CD4-positive, alpha-beta memory T cell (primary cell): ENCODE results near the gene B3GALT6. TPM values are rescaled to one million over a fixed set of nuclear protein-coding genes. Genes with fewer than 3 reads are reported as not detected.

Source experiments
- CTCF ChIA-PET: fragments of 350-600 bp; sonication (Branson Sonifier 250); formaldehyde crosslinking; loops from one replicate; lab custom pipeline; 2021; ENCODE audit warnings: inconsistent platforms; ENCODE audit not compliant: partially characterized antibody; lab: Charles Lee
- POLR2A ChIA-PET: fragments of 350-600 bp; sonication (Branson Sonifier 250); formaldehyde crosslinking; loops from one replicate; lab custom pipeline; 2021; ENCODE audit not compliant: partially characterized antibody; lab: Charles Lee
- DNase-seq, 5 donors: peaks; one replicate each; pipeline versions ENCODE4 v3.0.0 to v3.0.0-alpha.2; 2020 to 2022; ENCODE audit warnings: mixed read lengths in 1 of 5
- H3K27ac ChIP-seq: one replicate; pipeline ENCODE4 v1.7.0; 2013; ENCODE audit warnings: low read depth, low read length
- H3K27me3 ChIP-seq: 2 replicates; pipeline ENCODE4 v1.7.0; 2013; ENCODE audit warnings: mild to moderate bottlenecking, low read length, moderate library complexity; ENCODE audit not compliant: insufficient read depth
- H3K36me3 ChIP-seq: 2 replicates; pipeline ENCODE4 v1.7.0; 2013; ENCODE audit warnings: mild to moderate bottlenecking, low read length, moderate library complexity; ENCODE audit not compliant: insufficient read depth
- H3K4me1 ChIP-seq: 2 replicates; pipeline ENCODE4 v1.7.0; 2013; ENCODE audit warnings: mild to moderate bottlenecking, low read length, moderate library complexity; ENCODE audit not compliant: insufficient read depth
- H3K4me3 ChIP-seq, 2 donors: one replicate each; pipeline ENCODE4 v1.7.0; 2013; ENCODE audit warnings: low read length in 2 of 2, mild to moderate bottlenecking in 1 of 2
- H3K9me3 ChIP-seq, 2 donors: one replicate each; pipeline ENCODE4 v1.7.0; 2013; ENCODE audit warnings: low read length in 2 of 2, control low read depth in 1 of 2; ENCODE audit not compliant: control insufficient read depth in 1 of 2
- H3K27ac Mint-ChIP-seq, 7 donors: one replicate each; pipeline ENCODE4 v1.8.0; 2020 to 2021; ENCODE audit warnings: mixed read lengths in 7 of 7, mild to moderate bottlenecking in 6 of 7, inconsistent platforms in 3 of 7, moderate library complexity in 3 of 7
- H3K27me3 Mint-ChIP-seq, 2 donors: one replicate each; pipeline ENCODE4 v1.8.0; 2020 to 2021; ENCODE audit warnings: mixed read lengths in 2 of 2
- H3K36me3 Mint-ChIP-seq, 2 donors: one replicate each; pipeline ENCODE4 v1.8.0; 2020 to 2021; ENCODE audit warnings: mixed read lengths in 2 of 2, inconsistent platforms in 1 of 2, mild to moderate bottlenecking in 1 of 2
- H3K4me1 Mint-ChIP-seq, 4 donors: one replicate each; pipeline ENCODE4 v1.8.0; 2020 to 2021; ENCODE audit warnings: mixed read lengths in 4 of 4, mild to moderate bottlenecking in 1 of 4
- H3K4me3 Mint-ChIP-seq, 8 donors: one replicate each; pipeline ENCODE4 v1.8.0; 2020 to 2021; ENCODE audit warnings: mixed read lengths in 8 of 8, mild to moderate bottlenecking in 7 of 8, moderate library complexity in 6 of 8, inconsistent platforms in 3 of 8
- H3K9me3 Mint-ChIP-seq, 8 donors: one replicate each; pipeline ENCODE4 v1.8.0; 2020 to 2021; ENCODE audit warnings: mixed read lengths in 8 of 8, mild to moderate bottlenecking in 5 of 8, inconsistent platforms in 3 of 8, moderate library complexity in 1 of 8
- intact Hi-C: fragments of 100-400 bp; cut with micrococcal nuclease; formaldehyde crosslinking; loops from one replicate; pipeline ENCODE4 v1.15.1; 2023
- polyA plus RNA-seq, 2 donors: library from polyadenylated mRNA; unstranded; fragments of 300-500 nt; fragmentation: Illumina TruSeq; gene quantifications; one replicate each; pipeline ENCODE4 v1.2.3, GENCODE V29; 2021
- total RNA-seq, 2 experiments: library from RNA; stranded (reverse); gene quantifications; one replicate each; pipeline ENCODE4 v1.2.3, GENCODE V29; 2021

B3GALT6 gene
- total and polyA plus RNA-seq, 4 experiments from 2014 or later: 5.4 to 23.7 (median 18.7) TPM

- POLR2A ChIA-PET: interaction anchor here (0.6 to 1.2 kb wide), 2 partner anchors 9 to 12 kb away, joined by 3 read pairs; no protein-coding TSS in a partner anchor
- CTCF ChIA-PET: interaction anchor here (2.3 kb wide), 1 partner anchor 106 kb away, joined by 10 read pairs; no protein-coding TSS in a partner anchor
- peaks cover 27% of the 10 kb centered on the region for H3K4me1 ChIP-seq
- no peaks in the 10 kb centered on the region for H3K27me3 Mint-ChIP-seq
- DNase-seq: no peak
- H3K36me3 Mint-ChIP-seq: peaks cover 15 to 40% of the 10 kb centered on the region in 2 donors
- no peak overlapping the region for H3K4me3 ChIP-seq
- H3K9me3 Mint-ChIP-seq: peaks cover 0 to 4% (median 0%) of the 10 kb centered on the region in 8 donors
- H3K4me3 Mint-ChIP-seq: no peak overlapping the region
- no peaks in the 10 kb centered on the region for H3K27me3 ChIP-seq
- intact Hi-C loops: no loop called here
- H3K9me3 ChIP-seq: no peaks in the 10 kb centered on the region
- H3K36me3 ChIP-seq: peaks cover 38% of the 10 kb centered on the region
- peak overlapping the region in 1 of 7 donors; percentile 31 for H3K27ac Mint-ChIP-seq
- peaks cover 10 to 40% (median 24%) of the 10 kb centered on the region in 4 donors for H3K4me1 Mint-ChIP-seq
- no peak overlapping the region for H3K27ac ChIP-seq
Observed at GRCh38 chr1:1228187-1228586, 3.9 kb upstream of the B3GALT6 start.

DNA sequence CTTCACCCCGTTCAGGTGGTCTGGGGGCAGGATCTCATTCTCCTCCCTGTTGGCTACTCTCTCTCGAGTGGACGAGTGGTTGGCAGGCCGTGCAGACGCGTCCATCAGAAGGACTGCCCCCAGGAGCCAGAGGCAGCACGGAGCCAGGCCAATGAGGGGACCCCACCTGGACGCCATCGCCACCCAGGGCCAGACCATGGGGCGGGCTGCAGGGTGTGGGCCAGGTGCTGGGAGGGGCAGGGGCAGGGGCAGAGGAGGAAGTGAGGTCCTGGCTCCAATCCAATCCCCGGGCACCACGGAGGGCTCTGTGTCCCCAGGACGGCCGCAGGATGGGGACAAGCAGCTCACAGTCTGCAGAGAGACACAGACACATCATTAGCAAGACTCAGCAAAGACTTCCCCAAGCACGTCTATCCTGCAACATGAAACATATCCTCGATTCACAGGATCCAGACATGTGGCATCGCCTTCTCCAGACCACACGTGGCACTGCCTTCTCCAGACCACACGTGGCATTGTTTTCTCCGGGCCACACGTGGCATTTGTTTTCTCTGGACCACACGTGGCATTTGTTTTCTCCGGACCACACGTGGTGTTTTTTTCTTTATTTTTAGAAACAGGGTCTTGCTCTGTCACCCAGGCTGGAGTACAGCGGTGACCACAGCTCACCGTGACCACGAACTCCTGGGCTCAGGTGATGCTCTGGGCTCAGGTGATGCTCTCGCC, 3.3 kb upstream of the B3GALT6 start:
- no peak overlapping the region for H3K4me3 ChIP-seq
- H3K27me3 ChIP-seq: no peaks in the 10 kb centered on the region
- H3K27ac ChIP-seq: peak overlapping the region; percentile 15
- peak overlapping the region in 2 of 7 donors; percentile 31 to 68 for H3K27ac Mint-ChIP-seq
- no peak for DNase-seq
- peaks cover 33% of the 10 kb centered on the region for H3K4me1 ChIP-seq
- no peaks in the 10 kb centered on the region for H3K9me3 ChIP-seq
- intact Hi-C loops: no loop called here
- peaks cover 36% of the 10 kb centered on the region for H3K36me3 ChIP-seq
- H3K27me3 Mint-ChIP-seq: no peaks in the 10 kb centered on the region
- H3K4me1 Mint-ChIP-seq: peaks cover 15 to 44% (median 28%) of the 10 kb centered on the region in 4 donors
- ChIA-PET POLR2A (interaction anchor here (1.2 kb wide), 1 partner anchor 13 kb away, joined by 3 read pairs; no protein-coding TSS in a partner anchor), CTCF (interaction anchor here (1.5 kb wide), 1 partner anchor 70 kb away, joined by 3 read pairs; no protein-coding TSS in a partner anchor)
- H3K36me3 Mint-ChIP-seq: peaks cover 14 to 39% of the 10 kb centered on the region in 2 donors
- H3K4me3 Mint-ChIP-seq: no peak overlapping the region
- H3K9me3 Mint-ChIP-seq: peaks cover 0 to 4% (median 0%) of the 10 kb centered on the region in 8 donors

DNA sequence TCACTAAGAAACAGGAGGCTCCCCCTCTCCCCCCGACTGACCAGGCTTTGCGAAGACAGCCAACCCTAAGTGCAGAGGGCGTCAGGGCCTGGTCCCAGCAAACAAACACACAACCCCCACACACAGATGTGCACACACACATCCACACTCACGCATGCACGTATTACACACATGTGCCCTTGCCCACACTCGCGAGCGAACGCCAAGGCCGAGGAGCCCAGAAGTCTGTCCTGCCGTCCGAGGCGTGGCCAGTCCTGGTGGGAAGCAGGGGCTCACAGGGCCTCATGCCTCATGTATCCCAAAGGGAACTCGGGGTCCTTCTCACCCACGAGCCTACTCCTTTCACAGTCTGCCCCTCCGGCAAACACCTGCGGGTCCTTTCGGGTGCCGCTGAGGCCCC, 2.3 kb upstream of the B3GALT6 start:
- Histone ChIP-seq H3K9me3 (no peaks in the 10 kb centered on the region), H3K36me3 (peaks cover 34% of the 10 kb centered on the region), H3K27me3 (no peaks in the 10 kb centered on the region), H3K4me3 (no peak overlapping the region), H3K4me1 (peaks cover 39% of the 10 kb centered on the region), H3K27ac (peak overlapping the region; percentile 96)
- POLR2A ChIA-PET: interaction anchor here (1.7 kb wide), 1 partner anchor 15 kb away, joined by 17 read pairs; the partner anchor contains the start of gene TNFRSF4
- CTCF ChIA-PET: interaction anchor here (1.5 kb wide), 1 partner anchor 71 kb away, joined by 3 read pairs; no protein-coding TSS in a partner anchor
- Mint-ChIP-seq H3K27me3 (no peaks in the 10 kb centered on the region), H3K36me3 (peaks cover 14 to 35% of the 10 kb centered on the region in 2 donors), H3K27ac (peak overlapping the region in 6 of 7 donors; percentile 27 to 84 (median 68)), H3K4me3 (peak overlapping the region; percentile 4 to 71 (median 56)), H3K9me3 (peaks cover 0 to 4% (median 0%) of the 10 kb centered on the region in 8 donors), H3K4me1 (peaks cover 15 to 51% (median 36%) of the 10 kb centered on the region in 4 donors)
- intact Hi-C loops: loop anchor here (2.0 to 5.0 kb wide), 3 partner anchors 15 to 113 kb away; partner anchors contain the start of genes C1orf159 and TNFRSF4
- no peak for DNase-seq

GRCh38 chr1:1230656-1231399, 1.2 kb upstream of the B3GALT6 start:
- intact Hi-C loops: loop anchor here (2.0 to 5.0 kb wide), 3 partner anchors 16 to 114 kb away; partner anchors contain the start of genes C1orf159 and TNFRSF4
- Mint-ChIP-seq H3K36me3 (peaks cover 10 to 31% of the 10 kb centered on the region in 2 donors), H3K27me3 (no peaks in the 10 kb centered on the region), H3K27ac (peak overlapping the region; percentile 92 to 96 (median 95)), H3K4me3 (peak overlapping the region; percentile 93 to 96 (median 94)), H3K9me3 (peaks cover 0 to 4% (median 0%) of the 10 kb centered on the region in 8 donors), H3K4me1 (peaks cover 15 to 50% (median 32%) of the 10 kb centered on the region in 4 donors)
- DNase-seq: peak in 1 of 5 donors; percentile 23
- Histone ChIP-seq H3K27ac (peak overlapping the region; percentile 96), H3K36me3 (peaks cover 23% of the 10 kb centered on the region), H3K9me3 (no peaks in the 10 kb centered on the region), H3K4me1 (peaks cover 39% of the 10 kb centered on the region), H3K4me3 (peak overlapping the region; percentile 67 to 92), H3K27me3 (no peaks in the 10 kb centered on the region)
- POLR2A ChIA-PET: interaction anchor here (0.6 to 2.4 kb wide), 12 partner anchors 12 to 144 kb away, joined by 3 to 19 read pairs (median 6); partner anchors contain the start of genes AURKAIP1, TNFRSF18, TNFRSF4 and UBE2J2
- CTCF ChIA-PET: interaction anchor here (1.0 to 1.7 kb wide), 3 partner anchors 15 to 108 kb away, joined by 3 to 5 read pairs (median 5); no protein-coding TSS in a partner anchor

DNA sequence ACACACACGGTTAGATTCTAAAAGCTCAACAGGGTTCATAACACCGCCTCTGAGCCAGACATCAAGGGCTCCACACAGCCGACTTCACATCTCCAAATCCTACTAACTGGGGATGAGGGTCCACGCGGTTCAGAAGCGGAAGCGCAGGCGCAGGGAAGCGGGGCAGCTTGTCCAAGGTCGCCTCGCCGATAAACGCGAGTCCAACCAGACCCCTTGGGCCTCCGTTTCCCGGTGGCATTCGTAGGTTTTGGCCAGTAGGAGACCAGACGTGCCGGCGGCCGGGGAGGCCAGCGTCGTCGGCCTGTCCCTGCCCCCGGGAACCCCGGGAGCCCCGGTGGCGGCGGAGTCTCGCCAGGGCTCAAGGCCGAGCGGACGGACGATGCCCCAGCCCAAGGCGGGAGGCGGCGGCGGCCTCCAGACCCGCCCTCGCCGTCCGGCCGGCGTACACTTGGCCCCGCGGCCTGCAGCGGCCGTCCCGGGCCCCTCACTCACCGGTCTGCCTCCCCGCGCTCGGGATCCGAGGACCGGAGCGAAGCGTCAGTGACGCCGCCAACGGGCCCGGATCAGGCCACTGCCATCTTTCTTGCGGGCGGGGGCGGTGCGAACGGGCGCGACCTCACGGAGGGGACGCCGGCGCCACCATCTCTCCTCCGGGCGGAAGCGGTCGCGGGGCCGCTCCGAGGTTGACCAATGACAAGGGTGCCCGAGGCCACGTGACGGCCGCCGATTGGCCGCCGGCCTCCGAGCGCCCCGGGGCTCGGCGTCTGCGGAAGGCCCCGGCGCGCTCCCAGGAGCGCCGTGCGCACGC, 433 bp upstream of the B3GALT6 start, which contains the start of gene SDF4:
TSS of gene SDF4 (minus strand) at position 602 of the 808 bp plus-strand sequence. CDS start 3,229 bp downstream, outside the sequence.
- DNase-seq: peak; percentile 96 to 98 (median 96)
- Mint-ChIP-seq H3K4me3 (peak within 1 kb of the TSS; percentile 93 to 96 (median 94)), H3K4me1 (peaks cover 15 to 49% (median 30%) of the 10 kb centered on the region in 4 donors), H3K27me3 (no peaks in the 10 kb centered on the region), H3K36me3 (peaks cover 5 to 27% of the 10 kb centered on the region in 2 donors), H3K9me3 (peaks cover 0 to 4% (median 0%) of the 10 kb centered on the region in 8 donors), H3K27ac (peak within 1 kb of the TSS; percentile 92 to 96 (median 95))
- peak within 1 kb of the TSS; percentile 96 for H3K27ac ChIP-seq
- ChIA-PET CTCF (interaction anchor here (1.0 to 1.7 kb wide), 3 partner anchors 16 to 109 kb away, joined by 3 to 5 read pairs (median 5); no protein-coding TSS in a partner anchor), POLR2A (interaction anchor here (0.6 to 2.4 kb wide), 18 partner anchors 13 to 168 kb away, joined by 3 to 19 read pairs (median 4); partner anchors contain the start of genes AURKAIP1, CCNL2, TNFRSF18 and TNFRSF4)
- H3K4me3 ChIP-seq: peak within 1 kb of the TSS; percentile 67 to 92
- no peaks in the 10 kb centered on the region for H3K27me3 ChIP-seq
- peaks cover 17% of the 10 kb centered on the region for H3K36me3 ChIP-seq
- intact Hi-C loops: loop anchor here (1.0 to 5.0 kb wide), 5 partner anchors 17 to 115 kb away; partner anchors contain the start of genes C1orf159, PUSL1, TNFRSF4 and UBE2J2
- peaks cover 39% of the 10 kb centered on the region for H3K4me1 ChIP-seq
- no peaks in the 10 kb centered on the region for H3K9me3 ChIP-seq
